Measurements from ENCODE around the gene XXYLT1.

DNA sequence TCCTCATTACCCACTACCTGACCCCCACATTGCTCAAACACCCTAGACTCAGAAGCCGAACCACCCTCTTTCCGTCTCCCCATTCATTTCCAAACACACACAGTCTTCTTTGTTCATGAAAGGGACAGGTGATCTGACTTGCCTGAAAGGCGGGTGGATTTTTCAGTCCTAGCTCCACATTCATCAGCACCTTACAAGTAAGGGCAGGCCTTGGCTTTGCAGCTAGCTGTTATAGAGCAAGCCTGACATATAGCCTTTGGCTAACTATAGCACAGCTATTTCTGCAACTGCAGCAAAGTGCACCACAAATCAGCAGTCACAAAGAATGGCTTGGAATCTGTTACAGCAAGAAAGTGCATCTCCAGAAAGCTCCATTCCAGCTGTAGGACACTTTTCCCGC is 139.8 kb downstream of the XXYLT1 start:
- no peak for TF ChIP-seq HINFP (tag; conservative IDR thresholded peaks at IDR 0.05; ENCODE audit: low read depth)
- no peak for TF ChIP-seq USF2 (CRISPR knock-in tag; IDR thresholded peaks at IDR 0.05)
- no peak for TF ChIP-seq CHD4 (IDR thresholded peaks at IDR 0.05; ENCODE audit: insufficient read depth, insufficient replicate concordance, low read depth, low read length, poor library complexity, severe bottlenecking)

Measured in K562 (cell line).